BJ (cell line): ENCODE measurements around the gene KCNK1. TPM values are rescaled to one million over a fixed set of nuclear protein-coding genes. Genes with fewer than 3 reads are reported as not detected.
"Not testable (repeated sequence)": the region's sequence is repeated elsewhere in the genome, so short reads cannot be mapped to it uniquely, and the experiment has no call there.

Experiments used
- CTCF ChIA-PET: fragments of 350-600 bp; formaldehyde crosslinking; extraction: SDS; loops from one replicate; lab custom pipeline; 2021; ENCODE audit warnings: antibody characterized with exemption, inconsistent platforms; lab: Yijun Ruan, JAX
- POLR2A ChIA-PET: fragments of 300-600 bp; sonication (Branson Sonifier 250); formaldehyde crosslinking; extraction: SDS; loops from one replicate; lab custom pipeline; 2021; ENCODE audit warnings: antibody characterized with exemption; lab: Charles Lee
- DNase-seq: peaks from one replicate; pipeline ENCODE4 v3.0.0-alpha.2; 2011; ENCODE audit warnings: low read depth
- H3K27me3 ChIP-seq: 2 replicates; pipeline ENCODE4 v1.6.0; 2011; ENCODE audit warnings: low read length; ENCODE audit not compliant: control insufficient read depth, insufficient read depth
- H3K36me3 ChIP-seq: 2 replicates; pipeline ENCODE4 v1.5.1; 2011; ENCODE audit warnings: low read length; ENCODE audit not compliant: control insufficient read depth, insufficient read depth
- H3K4me3 ChIP-seq: 2 replicates; pipeline ENCODE4 v1.5.1; 2011; ENCODE audit warnings: low read depth, mild to moderate bottlenecking, control low read depth, low read length
- CTCF ChIP-seq: IDR thresholded peaks from 2 replicates; pipeline ENCODE4 v1.5.1; 2011; ENCODE audit warnings: low read depth, mild to moderate bottlenecking, control low read depth, inconsistent platforms, low read length, moderate library complexity; ENCODE audit not compliant: insufficient read depth
- polyA plus RNA-seq: library from polyadenylated mRNA; depleted of rRNA; stranded (reverse); fragments of >200 nt; gene quantifications from 2 replicates; pipeline ENCODE4 v1.2.3, GENCODE V29; 2011

The KCNK1 gene
- polyA plus RNA-seq, 1 experiment: 3.0 TPM

- CTCF ChIA-PET: no interaction called here
Measured at GRCh38 chr1:233606813-233607212, 7.1 kb upstream of the KCNK1 start.

GRCh38 chr1:233607252-233608119 is 6.4 kb upstream of the KCNK1 start:
- DNase-seq: no peak
- ChIA-PET CTCF (no interaction called here), POLR2A (no interaction called here)
- Histone ChIP-seq H3K27me3 (no peaks in the 10 kb centered on the region), H3K4me3 (no peak overlapping the region), H3K36me3 (no peaks in the 10 kb centered on the region)
- TF ChIP-seq CTCF: no peak

More at GRCh38 chr1:233606813-233607212, 7.1 kb upstream of the KCNK1 start:
- Histone ChIP-seq H3K27me3 (no peaks in the 10 kb centered on the region), H3K4me3 (no peak overlapping the region), H3K36me3 (no peaks in the 10 kb centered on the region)
- DNase-seq: no peak
- no peak for TF ChIP-seq CTCF
- POLR2A ChIA-PET: no interaction called here

GRCh38 chr1:233608988-233609387 is 4.9 kb upstream of the KCNK1 start:
- ChIA-PET POLR2A (no interaction called here), CTCF (no interaction called here)
- no peaks in the 10 kb centered on the region for H3K27me3 ChIP-seq
- no peak for DNase-seq
- H3K36me3 ChIP-seq: no peaks in the 10 kb centered on the region
- no peak overlapping the region for H3K4me3 ChIP-seq
- no peak for TF ChIP-seq CTCF

- CTCF ChIA-PET: no interaction called here
- Histone ChIP-seq H3K36me3 (no peaks in the 10 kb centered on the region), H3K27me3 (no peaks in the 10 kb centered on the region), H3K4me3 (no peak overlapping the region)
- TF ChIP-seq CTCF: no peak
- no peak for DNase-seq
- POLR2A ChIA-PET: interaction anchor here (0.5 kb wide), 1 partner anchor 33 kb away, joined by 3 read pairs; no protein-coding TSS in a partner anchor
Measured at GRCh38 chr1:233609926-233610325, 4.0 kb upstream of the KCNK1 start.

GRCh38 chr1:233610628-233611027 is 3.3 kb upstream of the KCNK1 start:
- ChIA-PET POLR2A (interaction anchor here (0.5 kb wide), 1 partner anchor 33 kb away, joined by 3 read pairs; no protein-coding TSS in a partner anchor), CTCF (no interaction called here)
- DNase-seq: no peak

GRCh38 chr1:233611363-233611762 is 2.5 kb upstream of the KCNK1 start:
- H3K36me3 ChIP-seq, DNase-seq, H3K27me3 ChIP-seq, H3K4me3 ChIP-seq, POLR2A ChIA-PET, CTCF ChIA-PET: not testable (repeated sequence)

More at GRCh38 chr1:233610628-233611027, 3.3 kb upstream of the KCNK1 start:
- H3K4me3 ChIP-seq: no peak overlapping the region
- H3K36me3 ChIP-seq: no peaks in the 10 kb centered on the region
- no peaks in the 10 kb centered on the region for H3K27me3 ChIP-seq
- TF ChIP-seq CTCF: no peak
